HepG2 (cell line): ENCODE data around the gene TMEM225. TPM values are rescaled to one million over a fixed set of nuclear protein-coding genes. Genes with fewer than 3 reads are reported as not detected.

ENCODE experiments used
- ATAC-seq: fragments of 200-7000 bp; cut with Tn5 transposase; 3 replicates; pipeline ENCODE4 v1.9.1; 2020; ENCODE audit warnings: mild to moderate bottlenecking, moderate library complexity
- Bru-seq: library from RNA; stranded (reverse); fragments of 400-500 nt; gene quantifications from one replicate; lab custom pipeline; 2021; lab: Mats Ljungman, UMichigan
- BruChase-seq, 2 experiments: library from RNA; stranded (reverse); fragments of 400-500 nt; gene quantifications; one replicate each; lab custom pipeline; 2021; lab: Mats Ljungman, UMichigan
- BruUV-seq: library from RNA; stranded (reverse); fragments of 400-500 nt; replicated peaks from 2 replicates; lab custom pipeline; 2021; lab: Mats Ljungman, UMichigan
- CTCF ChIA-PET: fragments of 300-600 bp; formaldehyde crosslinking; extraction: SDS; loops from one replicate; lab custom pipeline; 2021; ENCODE audit warnings: low total read pairs, inconsistent platforms, low intra/inter-chr PET ratio; lab: Yijun Ruan, JAX
- POLR2A ChIA-PET: fragments of 350-600 bp; sonication (Branson Sonifier 250); formaldehyde crosslinking; loops from one replicate; lab custom pipeline; 2020; ENCODE audit warnings: antibody characterized with exemption, inconsistent platforms; lab: Yijun Ruan, JAX
- DNase-seq: peaks from one replicate; pipeline ENCODE4 v3.0.0-alpha.2; 2015; ENCODE audit warnings: low spot score
- FAIRE-seq: peaks from 3 replicates; lab custom pipeline; 2011; peaks lifted over from hg19 to GRCh38; lab: Jason Lieb, UNC
- H2AFZ ChIP-seq: one replicate; pipeline ENCODE4 v1.6.1; 2011; ENCODE audit warnings: low read length, inconsistent platforms
- H3K27ac ChIP-seq: fragments of 300-600 bp; 3 replicates; pipeline ENCODE4 v1.8.0; 2011; ENCODE audit warnings: mixed run types, mild to moderate bottlenecking, mixed read lengths, low read length, inconsistent platforms; ENCODE audit not compliant: insufficient read depth; ENCODE audit errors: extremely low read length
- H3K27me3 ChIP-seq, 2 experiments: fragments of 200-600 bp in 1 of 2; 2 replicates in 1 of 2; 3 replicates in 1 of 2; pipeline versions ENCODE4 v1.6.0 to v1.8.0; 2011; ENCODE audit warnings: low read length in 2 of 2, mild to moderate bottlenecking in 2 of 2, moderate library complexity in 2 of 2, inconsistent platforms in 1 of 2; ENCODE audit not compliant: insufficient read depth in 2 of 2, control insufficient read depth in 1 of 2
- H3K36me3 ChIP-seq, 2 experiments: fragments of 200-600 bp in 1 of 2; replicated peaks in 1 of 2; 2 replicates in 1 of 2; 3 replicates in 1 of 2; pipeline versions ENCODE4 v1.5.1 to v1.8.0; 2011; ENCODE audit warnings: low read length in 2 of 2, inconsistent platforms in 1 of 2; ENCODE audit not compliant: insufficient read depth in 2 of 2, control insufficient read depth in 1 of 2
- H3K4me1 ChIP-seq: 2 replicates; pipeline ENCODE4 v1.5.1; 2012; ENCODE audit warnings: low read length, inconsistent platforms; ENCODE audit not compliant: insufficient read depth
- H3K4me2 ChIP-seq: 2 replicates; pipeline ENCODE4 v1.6.0; 2011; ENCODE audit warnings: low read depth, low read length, inconsistent platforms
- H3K4me3 ChIP-seq, 3 experiments: fragments of 200-600 bp in 1 of 3; sonication (generic), shearing (Covaris generic) in 1 of 3; replicated peaks in 1 of 3; 2 replicates each; pipeline ENCODE4 v1.5.1; 2011 to 2016; ENCODE audit warnings: low read length in 3 of 3, inconsistent platforms in 2 of 3, low read depth in 2 of 3, mild to moderate bottlenecking in 2 of 3, control low read depth in 1 of 3, mixed read lengths in 1 of 3; ENCODE audit not compliant: insufficient read depth in 1 of 3
- H3K79me2 ChIP-seq: one replicate; pipeline ENCODE4 v1.6.1; 2011; ENCODE audit warnings: low read length, inconsistent platforms; ENCODE audit not compliant: insufficient read depth
- H3K9ac ChIP-seq: 2 replicates; pipeline ENCODE4 v1.6.0; 2011; ENCODE audit warnings: mild to moderate bottlenecking, low read depth, low read length, inconsistent platforms; ENCODE audit not compliant: insufficient read depth
- H3K9me3 ChIP-seq: 2 replicates; pipeline ENCODE4 v1.5.1; 2012; ENCODE audit warnings: mild to moderate bottlenecking, low read length
- H4K20me1 ChIP-seq: 2 replicates; pipeline ENCODE4 v1.6.0; 2011; ENCODE audit warnings: inconsistent platforms, mild to moderate bottlenecking, low read length, moderate library complexity; ENCODE audit not compliant: insufficient read depth
- MLXIP ChIP-seq: sonication (generic); formaldehyde crosslinking; IDR thresholded peaks from 2 replicates; pipeline ENCODE4 v1.9.0; 2021; ENCODE audit warnings: missing genetic modification reagents, borderline replicate concordance
- NR0B2 ChIP-seq: sonication (generic); formaldehyde crosslinking; IDR thresholded peaks from 2 replicates; pipeline ENCODE4 v1.4.0; 2020; ENCODE audit warnings: mild to moderate bottlenecking, missing genetic modification reagents
- PAWR ChIP-seq: sonication (generic); formaldehyde crosslinking; IDR thresholded peaks from 2 replicates; pipeline ENCODE4 v1.4.0; 2020; ENCODE audit warnings: missing genetic modification reagents, mild to moderate bottlenecking, borderline replicate concordance
- PHF20 ChIP-seq: sonication (generic); formaldehyde crosslinking; IDR thresholded peaks from 2 replicates; pipeline ENCODE4 v1.5.0; 2020; ENCODE audit warnings: mild to moderate bottlenecking, missing genetic modification reagents
- RELA ChIP-seq: sonication (generic); formaldehyde crosslinking; IDR thresholded peaks from 2 replicates; pipeline ENCODE4 v1.4.0; 2020; ENCODE audit warnings: missing genetic modification reagents
- ZIK1 ChIP-seq: sonication (generic); formaldehyde crosslinking; IDR thresholded peaks from 2 replicates; pipeline ENCODE4 v1.5.0; 2020; ENCODE audit warnings: mild to moderate bottlenecking, low read depth, missing genetic modification reagents, borderline replicate concordance
- ZNF878 ChIP-seq: sonication (generic); formaldehyde crosslinking; IDR thresholded peaks from 2 replicates; pipeline ENCODE4 v1.8.1; 2023; ENCODE audit warnings: mild to moderate bottlenecking, missing genetic modification reagents, moderate library complexity
- WGBS: methylation state at CpG from one replicate; pipeline ENCODE4 v1.1.6; 2017; ENCODE audit warnings: low lambda C conversion rate; 5-methylcytosine and 5-hydroxymethylcytosine counted together
- in situ Hi-C: cut with HindIII; loops from 2 replicates; pipeline ENCODE4 v1.10.0; 2017; ENCODE audit warnings: low pct_unique_long_range_greater_than_20kb; ENCODE audit not compliant: extremely low pct_ligation_motif_present
- intact Hi-C: fragments of 100-400 bp; cut with micrococcal nuclease; formaldehyde crosslinking; loops from one replicate; pipeline ENCODE4 v1.10.0; 2022; ENCODE audit not compliant: unreplicated experiment
- long read RNA-seq, 2 experiments: library from RNA in 1 of 2; library from polyadenylated mRNA in 1 of 2; stranded (forward) in 1 of 2; unstranded in 1 of 2; transcript quantifications; one replicate each; pipeline ENCODE4 v2.0.0, GENCODE V29; 2019 to 2022
- polyA minus RNA-seq, 3 experiments: library from RNA; depleted of rRNA, polyadenylated mRNA; stranded (reverse); fragments of >200 nt; gene quantifications; 2 replicates each; pipeline ENCODE4 v1.2.3, GENCODE V29; 2011; ENCODE audit warnings: low replicate concordance in 1 of 3
- polyA plus RNA-seq, 8 experiments: library from polyadenylated mRNA; depleted of rRNA in 3 of 8; stranded (reverse) in 7 of 8; unstranded in 1 of 8; fragments of >200 nt; fragmentation: Illumina TruSeq in 4 of 8; extraction: Trizol in 4 of 8; gene quantifications; 2 replicates each; pipeline versions ENCODE4 v1.2.1 to v1.2.3, GENCODE V29; 2011 to 2016; ENCODE audit warnings: low read depth in 4 of 8, missing spikeins in 1 of 8, mixed read lengths in 1 of 8; ENCODE audit not compliant: insufficient read depth in 1 of 8
- total RNA-seq, 5 experiments: library from RNA; depleted of rRNA; stranded (reverse); fragments of >200 nt; fragmentation: Illumina TruSeq; extraction: Trizol; gene quantifications; 2 replicates each; pipeline ENCODE4 v1.2.3, GENCODE V29; 2016; ENCODE audit warnings: low read depth in 1 of 5
- TF ChIP-seq, protein P1 (sequence below): sonication (generic); formaldehyde crosslinking; IDR thresholded peaks from 2 replicates; pipeline ENCODE4 v1.9.0; 2021; ENCODE audit warnings: missing genetic modification reagents, mild to moderate bottlenecking, borderline replicate concordance
- TF ChIP-seq, protein P2 (sequence below): sonication (generic); formaldehyde crosslinking; IDR thresholded peaks from 2 replicates; pipeline ENCODE4 v1.8.0; 2022; ENCODE audit warnings: missing genetic modification reagents, mild to moderate bottlenecking, borderline replicate concordance

Gene TMEM225
- total RNA-seq (2016; rRNA removed; fragmentation: Illumina TruSeq; extraction: Trizol) (not detected in 2 replicates), polyA plus RNA-seq (2011; rRNA removed) (not detected in 2 replicates), polyA minus RNA-seq (2011; rRNA and poly(A)+ RNA removed; ENCODE audit: low replicate concordance) (not detected in 2 replicates), Bru-seq, nascent RNA (not detected), BruChase-seq, experiment 1, labeled RNA remaining after a 6-hour chase (not detected), BruChase-seq, experiment 2, labeled RNA remaining after a 2-hour chase (not detected)
- total RNA-seq (2016; cell fraction: cytosol; rRNA removed; fragmentation: Illumina TruSeq; extraction: Trizol; ENCODE audit: low read depth): not detected in 2 replicates
- not detected in 2 replicates for total RNA-seq (2016; cell fraction: insoluble cytoplasmic fraction; rRNA removed; fragmentation: Illumina TruSeq; extraction: Trizol)
- total RNA-seq (2016; cell fraction: membrane; rRNA removed; fragmentation: Illumina TruSeq; extraction: Trizol): not detected in 2 replicates
- not detected in 2 replicates for total RNA-seq (2016; cell fraction: nucleus; rRNA removed; fragmentation: Illumina TruSeq; extraction: Trizol)
- polyA plus RNA-seq (2011; cell fraction: cytosol; rRNA removed): not detected in 2 replicates
- polyA plus RNA-seq (2011; cell fraction: nucleus; rRNA removed): not detected in 2 replicates
- not detected in 2 replicates for polyA plus RNA-seq (2012)
- polyA plus RNA-seq (2016; cell fraction: cytosol; fragmentation: Illumina TruSeq; extraction: Trizol; ENCODE audit: low read depth): not detected in 2 replicates
- not detected in 2 replicates for polyA plus RNA-seq (2016; cell fraction: insoluble cytoplasmic fraction; fragmentation: Illumina TruSeq; extraction: Trizol; ENCODE audit: low read depth)
- not detected in 2 replicates for polyA plus RNA-seq (2016; cell fraction: membrane; fragmentation: Illumina TruSeq; extraction: Trizol; ENCODE audit: low read depth)
- polyA plus RNA-seq (2016; cell fraction: nucleus; fragmentation: Illumina TruSeq; extraction: Trizol; ENCODE audit: insufficient read depth, low read depth): not detected in 2 replicates
- not detected in 2 replicates for polyA minus RNA-seq (2011; cell fraction: cytosol; rRNA and poly(A)+ RNA removed)
- not detected in 2 replicates for polyA minus RNA-seq (2011; cell fraction: nucleus; rRNA and poly(A)+ RNA removed)
- long read RNA-seq, experiment 1: 0 reads
- long read RNA-seq, experiment 2: 0 reads

- Histone ChIP-seq H3K36me3 (no peaks in the 10 kb centered on the region), H3K4me2 (no peak within 1 kb of the TSS), H3K79me2 (no peaks in the 10 kb centered on the region), H3K27ac (no peak within 1 kb of the TSS), H3K27me3 (no peaks in the 10 kb centered on the region), H2AFZ (no peak within 1 kb of the TSS), H4K20me1 (no peaks in the 10 kb centered on the region), H3K4me3 (no peak within 1 kb of the TSS), H3K9me3 (no peaks in the 10 kb centered on the region), H3K4me1 (no peaks in the 10 kb centered on the region), H3K9ac (no peak within 1 kb of the TSS)
- CTCF ChIA-PET: no interaction called here
- POLR2A ChIA-PET: no interaction called here
- in situ Hi-C loops: no loop called here
- 30% methylated on average over 3 of the region's 3 CpGs for WGBS
- intact Hi-C loops: no loop called here
- DNase-seq: no peak
- BruUV-seq: no TSS peak
- no peak for ATAC-seq
- no peak for FAIRE-seq
- TF ChIP-seq PAWR (CRISPR knock-in tag): no peak
- TF ChIP-seq MLXIP: no peak
- no peak for TF ChIP-seq ZIK1
- TF ChIP-seq, protein P1, sequence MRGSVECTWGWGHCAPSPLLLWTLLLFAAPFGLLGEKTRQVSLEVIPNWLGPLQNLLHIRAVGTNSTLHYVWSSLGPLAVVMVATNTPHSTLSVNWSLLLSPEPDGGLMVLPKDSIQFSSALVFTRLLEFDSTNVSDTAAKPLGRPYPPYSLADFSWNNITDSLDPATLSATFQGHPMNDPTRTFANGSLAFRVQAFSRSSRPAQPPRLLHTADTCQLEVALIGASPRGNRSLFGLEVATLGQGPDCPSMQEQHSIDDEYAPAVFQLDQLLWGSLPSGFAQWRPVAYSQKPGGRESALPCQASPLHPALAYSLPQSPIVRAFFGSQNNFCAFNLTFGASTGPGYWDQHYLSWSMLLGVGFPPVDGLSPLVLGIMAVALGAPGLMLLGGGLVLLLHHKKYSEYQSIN: no peak
- TF ChIP-seq ZNF878: no peak
- TF ChIP-seq PHF20 (CRISPR knock-in tag): no peak
- no peak for TF ChIP-seq NR0B2 (CRISPR knock-in tag)
- TF ChIP-seq, protein P2, sequence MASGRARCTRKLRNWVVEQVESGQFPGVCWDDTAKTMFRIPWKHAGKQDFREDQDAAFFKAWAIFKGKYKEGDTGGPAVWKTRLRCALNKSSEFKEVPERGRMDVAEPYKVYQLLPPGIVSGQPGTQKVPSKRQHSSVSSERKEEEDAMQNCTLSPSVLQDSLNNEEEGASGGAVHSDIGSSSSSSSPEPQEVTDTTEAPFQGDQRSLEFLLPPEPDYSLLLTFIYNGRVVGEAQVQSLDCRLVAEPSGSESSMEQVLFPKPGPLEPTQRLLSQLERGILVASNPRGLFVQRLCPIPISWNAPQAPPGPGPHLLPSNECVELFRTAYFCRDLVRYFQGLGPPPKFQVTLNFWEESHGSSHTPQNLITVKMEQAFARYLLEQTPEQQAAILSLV: no peak
- TF ChIP-seq RELA (CRISPR knock-in tag): no peak
- TF ChIP-seq, all 625 proteins: peak for 0
Observed at GRCh38 chr11:123885570-123885969, at the start of gene TMEM225. TSS of gene TMEM225 (minus strand) at chr11:123885670. CDS start at chr11:123885425, 245 bp downstream.
